Chondrocyte (in vitro differentiated cells): ENCODE data around the gene GPSM3. TPM values are rescaled to one million over a fixed set of nuclear protein-coding genes. Genes with fewer than 3 reads are reported as not detected.
"Not testable (repeated sequence)": the region's sequence is repeated elsewhere in the genome, so short reads cannot be mapped to it uniquely, and the experiment has no call there.

Experiments
- DNase-seq: peaks from one replicate; pipeline ENCODE4 v3.0.0; 2021; ENCODE audit warnings: mixed read lengths, low spot score
- H3K27ac Mint-ChIP-seq: one replicate; pipeline ENCODE4 v1.8.0; 2021; ENCODE audit warnings: mild to moderate bottlenecking, moderate library complexity, mixed read lengths; ENCODE audit not compliant: unreplicated experiment
- H3K27me3 Mint-ChIP-seq: 2 replicates; pipeline ENCODE4 v1.8.0; 2021; ENCODE audit warnings: low read depth, mixed read lengths
- H3K36me3 Mint-ChIP-seq: 2 replicates; pipeline ENCODE4 v1.8.0; 2021; ENCODE audit warnings: low read depth, mixed read lengths
- H3K4me1 Mint-ChIP-seq: 2 replicates; pipeline ENCODE4 v1.8.0; 2021; ENCODE audit warnings: low read depth, mild to moderate bottlenecking, mixed read lengths
- H3K4me3 Mint-ChIP-seq: one replicate; pipeline ENCODE4 v1.8.0; 2021; ENCODE audit warnings: mild to moderate bottlenecking, moderate library complexity, mixed read lengths; ENCODE audit not compliant: unreplicated experiment
- H3K9me3 Mint-ChIP-seq: 2 replicates; pipeline ENCODE4 v1.8.0; 2021; ENCODE audit warnings: low read depth, mixed read lengths
- CTCF ChIP-seq: fragments of 200-600 bp; sonication (generic); IDR thresholded peaks from 2 replicates; pipeline ENCODE4 v1.5.0; 2021; ENCODE audit warnings: antibody characterized with exemption, mild to moderate bottlenecking, moderate library complexity
- total RNA-seq: library from RNA; stranded (reverse); gene quantifications from 3 replicates; pipeline ENCODE4 v1.2.1, GENCODE V29; 2021

GPSM3 gene
- total RNA-seq, 1 donor from 2014 or later: 5.6 TPM

DNA sequence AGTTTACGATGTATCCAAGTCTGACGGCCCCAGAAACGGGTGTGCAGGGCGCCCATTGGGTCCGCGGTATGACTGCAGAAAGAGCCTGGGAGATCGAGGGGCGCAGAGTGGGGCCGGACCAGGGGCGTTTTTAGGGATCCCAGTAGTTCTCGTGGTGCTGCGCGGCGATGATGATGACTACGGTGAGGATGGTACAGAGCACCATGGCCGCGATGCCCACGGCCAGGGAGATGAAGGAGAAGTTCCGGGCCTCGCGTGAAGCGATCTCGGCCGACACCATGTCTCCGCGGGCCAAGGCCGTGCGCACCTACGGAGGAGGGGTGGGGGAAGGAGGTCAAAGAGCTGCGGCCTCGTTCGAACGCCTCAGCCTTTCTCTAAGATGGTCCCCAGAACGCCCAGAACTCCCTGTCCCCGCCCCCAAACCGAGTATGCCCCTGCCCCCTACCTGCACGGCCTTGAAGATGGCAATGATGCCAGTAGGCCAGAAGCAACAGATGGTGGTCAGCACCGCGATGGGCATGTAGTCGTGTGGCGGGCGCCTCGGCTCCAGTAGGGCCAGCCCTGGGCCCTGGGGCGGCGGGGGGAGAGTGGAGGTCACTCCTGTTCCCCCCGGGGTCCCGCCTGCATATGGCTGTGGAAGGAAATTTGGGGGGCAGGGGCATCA is 43.2 kb downstream of the GPSM3 start:
- DNase-seq: no peak
- Mint-ChIP-seq H3K4me3 (no peak overlapping the region), H3K4me1 (peaks cover 30% of the 10 kb centered on the region), H3K36me3 (no peaks in the 10 kb centered on the region), H3K9me3 (no peaks in the 10 kb centered on the region), H3K27ac (no peak overlapping the region), H3K27me3 (no peaks in the 10 kb centered on the region)
- no peak for TF ChIP-seq CTCF

GRCh38 chr6:32148289-32149091 is 44.0 kb downstream of the GPSM3 start:
- TF ChIP-seq CTCF: no peak
- Mint-ChIP-seq H3K36me3 (no peaks in the 10 kb centered on the region), H3K4me3 (no peak overlapping the region), H3K27ac (no peak overlapping the region), H3K27me3 (no peaks in the 10 kb centered on the region), H3K4me1 (peaks cover 27% of the 10 kb centered on the region), H3K9me3 (no peaks in the 10 kb centered on the region)
- no peak for DNase-seq

DNA sequence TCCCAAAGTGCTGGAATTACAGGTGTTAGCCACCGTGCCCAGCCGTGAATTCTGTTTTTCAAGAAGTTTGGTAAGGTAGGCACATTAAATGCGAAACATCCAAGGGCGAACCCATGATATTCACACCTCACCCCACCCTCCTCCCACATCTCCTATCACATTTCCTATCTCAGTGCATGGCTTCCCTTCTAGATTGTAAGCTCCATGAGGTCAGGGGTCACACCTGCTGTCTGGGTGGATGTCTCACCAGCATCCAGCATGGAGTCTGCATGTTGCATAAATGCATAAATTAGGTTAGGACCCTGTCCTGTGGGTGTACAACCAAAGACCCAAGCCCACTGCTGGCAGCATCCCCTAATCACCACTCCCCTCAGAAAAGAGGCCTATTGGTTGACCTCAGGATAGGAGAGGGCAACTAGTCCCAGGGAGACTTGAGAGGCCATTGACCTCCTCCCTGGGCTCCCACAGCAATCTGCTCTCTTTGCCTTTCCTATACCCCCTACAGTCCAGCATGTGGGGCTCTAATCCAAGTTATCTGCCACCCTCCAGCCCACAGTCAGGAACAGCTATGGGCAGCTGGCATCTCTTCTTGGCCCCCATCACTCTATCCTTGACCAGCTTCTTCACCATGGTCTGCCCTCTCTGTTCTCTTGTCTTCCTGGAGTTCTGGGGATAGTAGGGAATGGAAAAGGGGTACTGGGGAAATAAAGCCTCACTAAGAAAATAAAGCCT is 44.9 kb downstream of the GPSM3 start:
- Mint-ChIP-seq H3K4me3 (no peak overlapping the region), H3K36me3 (no peaks in the 10 kb centered on the region), H3K27me3 (no peaks in the 10 kb centered on the region), H3K4me1 (peaks cover 21% of the 10 kb centered on the region), H3K9me3 (no peaks in the 10 kb centered on the region), H3K27ac (no peak overlapping the region)
- TF ChIP-seq CTCF: no peak
- no peak for DNase-seq

- H3K27me3 Mint-ChIP-seq: no peaks in the 10 kb centered on the region
- H3K27ac Mint-ChIP-seq: no peak overlapping the region
- DNase-seq: no peak
- H3K4me1 Mint-ChIP-seq: peaks cover 14% of the 10 kb centered on the region
- H3K4me3 Mint-ChIP-seq: no peak overlapping the region
- H3K36me3 Mint-ChIP-seq: no peaks in the 10 kb centered on the region
- H3K9me3 Mint-ChIP-seq: no peaks in the 10 kb centered on the region
- no peak for TF ChIP-seq CTCF
Observed at GRCh38 chr6:32146687-32147086, 45.8 kb downstream of the GPSM3 start.

GRCh38 chr6:32146287-32146686 is 46.2 kb downstream of the GPSM3 start:
- DNase-seq: no peak
- Mint-ChIP-seq H3K27me3 (no peaks in the 10 kb centered on the region), H3K36me3 (no peaks in the 10 kb centered on the region), H3K4me3 (no peak overlapping the region), H3K27ac (no peak overlapping the region), H3K9me3 (no peaks in the 10 kb centered on the region), H3K4me1 (peaks cover 12% of the 10 kb centered on the region)
- TF ChIP-seq CTCF: no peak

DNA sequence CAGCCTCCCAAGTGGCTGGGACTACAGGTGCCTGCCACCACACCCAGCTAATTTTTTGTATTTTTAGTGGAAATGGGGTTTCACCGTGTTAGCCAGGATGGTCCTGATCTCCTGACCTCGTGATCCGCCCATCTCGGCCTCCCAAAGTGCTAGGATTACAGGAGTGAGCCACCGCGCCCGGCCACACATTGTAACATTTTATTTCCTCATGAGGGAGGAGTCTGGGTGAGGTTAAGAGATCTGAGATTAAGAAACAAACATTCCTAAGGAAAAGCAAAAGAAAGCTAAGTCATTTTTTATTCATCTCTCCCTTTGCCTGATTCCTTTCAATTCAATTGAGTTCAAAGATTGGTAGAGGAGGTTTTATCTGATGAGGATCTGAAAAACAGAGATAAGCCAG is 48.2 kb downstream of the GPSM3 start:
- not testable (repeated sequence) for H3K4me3 Mint-ChIP-seq, H3K27me3 Mint-ChIP-seq, DNase-seq, H3K36me3 Mint-ChIP-seq, H3K27ac Mint-ChIP-seq, H3K4me1 Mint-ChIP-seq, H3K9me3 Mint-ChIP-seq
